Measurements from ENCODE around the gene CYFIP2.

Gene CYFIP2

GRCh38 chr5:157343842-157344790, 78.2 kb downstream of the CYFIP2 start:
- DNase-seq (ENCODE audit: extremely low spot score) = no peak
- ChIA-PET POLR2A (no interaction called here), CTCF (interaction anchor here (0.6 to 1.7 kb wide), 7 partner anchors 10 to 1769 kb away, joined by 3 to 6 read pairs (median 5); no protein-coding TSS in a partner anchor)
- no peak for TF ChIP-seq PKNOX1 (IDR thresholded peaks at IDR 0.05)
- TF ChIP-seq ELF4 (IDR thresholded peaks at IDR 0.05) = no peak
- TF ChIP-seq BHLHE40 (IDR thresholded peaks at IDR 0.05; ENCODE audit: borderline replicate concordance) = no peak
- TF ChIP-seq TARDBP (IDR thresholded peaks at IDR 0.05) = no peak
- TF ChIP-seq SUZ12 (IDR thresholded peaks at IDR 0.05) = no peak
- TF ChIP-seq SP1 (IDR thresholded peaks at IDR 0.05) = no peak

GRCh38 chr5:157345067-157345466, 79.1 kb downstream of the CYFIP2 start:
- ChIA-PET POLR2A (no interaction called here), CTCF (interaction anchor here (1.0 to 1.1 kb wide), 2 partner anchors 8 to 17 kb away, joined by 5 read pairs; no protein-coding TSS in a partner anchor)
- DNase-seq (ENCODE audit: extremely low spot score) = no peak
- no peak for TF ChIP-seq SP1 (IDR thresholded peaks at IDR 0.05)
- no peak for TF ChIP-seq HDGF (IDR thresholded peaks at IDR 0.05; ENCODE audit: borderline replicate concordance)
- no peak for TF ChIP-seq CTBP1 (IDR thresholded peaks at IDR 0.05; ENCODE audit: borderline replicate concordance)
- no peak for TF ChIP-seq SUZ12 (IDR thresholded peaks at IDR 0.05)
- TF ChIP-seq NFRKB (IDR thresholded peaks at IDR 0.05) = no peak
- TF ChIP-seq ARNT (IDR thresholded peaks at IDR 0.05) = no peak
- no peak for TF ChIP-seq FOXM1 (IDR thresholded peaks at IDR 0.05; ENCODE audit: borderline replicate concordance)
- TF ChIP-seq PKNOX1 (IDR thresholded peaks at IDR 0.05) = no peak
- TF ChIP-seq TARDBP (IDR thresholded peaks at IDR 0.05) = no peak
- no peak for TF ChIP-seq BHLHE40 (IDR thresholded peaks at IDR 0.05; ENCODE audit: borderline replicate concordance)
- no peak for TF ChIP-seq FOXK2 (IDR thresholded peaks at IDR 0.05)
- no peak for TF ChIP-seq ELF4 (IDR thresholded peaks at IDR 0.05)
- TF ChIP-seq L3MBTL2 (conservative IDR thresholded peaks at IDR 0.05) = no peak
- no peak for TF ChIP-seq ZNF384 (IDR thresholded peaks at IDR 0.05)
- no peak for TF ChIP-seq LEF1 (IDR thresholded peaks at IDR 0.05; ENCODE audit: borderline replicate concordance)
- no peak for TF ChIP-seq FOXA1 (IDR thresholded peaks at IDR 0.05)

GRCh38 chr5:157345485-157345884, 79.6 kb downstream of the CYFIP2 start:
- DNase-seq (ENCODE audit: extremely low spot score) = no peak
- no peak for TF ChIP-seq PKNOX1 (IDR thresholded peaks at IDR 0.05)
- no peak for TF ChIP-seq NFRKB (IDR thresholded peaks at IDR 0.05)
- no peak for TF ChIP-seq SUZ12 (IDR thresholded peaks at IDR 0.05)
- TF ChIP-seq FOXM1 (IDR thresholded peaks at IDR 0.05; ENCODE audit: borderline replicate concordance) = no peak
- TF ChIP-seq ZNF384 (IDR thresholded peaks at IDR 0.05) = no peak
- TF ChIP-seq CTBP1 (IDR thresholded peaks at IDR 0.05; ENCODE audit: borderline replicate concordance) = no peak
- no peak for TF ChIP-seq FOXA1 (IDR thresholded peaks at IDR 0.05)
- TF ChIP-seq HDGF (IDR thresholded peaks at IDR 0.05; ENCODE audit: borderline replicate concordance) = no peak
- CTCF ChIA-PET = interaction anchor here (1.0 to 1.1 kb wide), 2 partner anchors 8 to 17 kb away, joined by 5 read pairs; no protein-coding TSS in a partner anchor
- POLR2A ChIA-PET = no interaction called here

GRCh38 chr5:157347301-157348048, 81.6 kb downstream of the CYFIP2 start:
- CTCF ChIA-PET = interaction anchor here (0.6 to 1.2 kb wide), 3 partner anchors 9 to 427 kb away, joined by 3 read pairs; no protein-coding TSS in a partner anchor
- DNase-seq (ENCODE audit: extremely low spot score) = no peak
- POLR2A ChIA-PET = no interaction called here
- no peak for TF ChIP-seq FOXM1 (IDR thresholded peaks at IDR 0.05; ENCODE audit: borderline replicate concordance)
- no peak for TF ChIP-seq ZNF384 (IDR thresholded peaks at IDR 0.05)
- no peak for TF ChIP-seq TARDBP (IDR thresholded peaks at IDR 0.05)
- no peak for TF ChIP-seq FOXA1 (IDR thresholded peaks at IDR 0.05)
- TF ChIP-seq LEF1 (IDR thresholded peaks at IDR 0.05; ENCODE audit: borderline replicate concordance) = no peak
- no peak for TF ChIP-seq HDGF (IDR thresholded peaks at IDR 0.05; ENCODE audit: borderline replicate concordance)
- no peak for TF ChIP-seq PKNOX1 (IDR thresholded peaks at IDR 0.05)
- TF ChIP-seq NFRKB (IDR thresholded peaks at IDR 0.05) = no peak
- TF ChIP-seq SP1 (IDR thresholded peaks at IDR 0.05) = no peak
- TF ChIP-seq FOXK2 (IDR thresholded peaks at IDR 0.05) = no peak
- TF ChIP-seq ARNT (IDR thresholded peaks at IDR 0.05) = no peak
- no peak for TF ChIP-seq BHLHE40 (IDR thresholded peaks at IDR 0.05; ENCODE audit: borderline replicate concordance)

- ChIA-PET CTCF (interaction anchor here (0.6 to 1.2 kb wide), 3 partner anchors 8 to 427 kb away, joined by 3 read pairs; no protein-coding TSS in a partner anchor), POLR2A (no interaction called here)
- DNase-seq (ENCODE audit: extremely low spot score) = no peak
- TF ChIP-seq ELF4 (IDR thresholded peaks at IDR 0.05) (no peak), FOXA1 (IDR thresholded peaks at IDR 0.05) (no peak), TARDBP (IDR thresholded peaks at IDR 0.05) (no peak), NFRKB (IDR thresholded peaks at IDR 0.05) (no peak), BHLHE40 (IDR thresholded peaks at IDR 0.05; ENCODE audit: borderline replicate concordance) (no peak), L3MBTL2 (conservative IDR thresholded peaks at IDR 0.05) (no peak), FOXK2 (IDR thresholded peaks at IDR 0.05) (no peak), PKNOX1 (IDR thresholded peaks at IDR 0.05) (no peak), ARNT (IDR thresholded peaks at IDR 0.05) (no peak), ZNF384 (IDR thresholded peaks at IDR 0.05) (no peak), HDGF (IDR thresholded peaks at IDR 0.05; ENCODE audit: borderline replicate concordance) (no peak), SP1 (IDR thresholded peaks at IDR 0.05) (no peak), LEF1 (IDR thresholded peaks at IDR 0.05; ENCODE audit: borderline replicate concordance) (no peak), CTBP1 (IDR thresholded peaks at IDR 0.05; ENCODE audit: borderline replicate concordance) (no peak), SUZ12 (IDR thresholded peaks at IDR 0.05) (no peak), FOXM1 (IDR thresholded peaks at IDR 0.05; ENCODE audit: borderline replicate concordance) (no peak)
These were observed 82.1 kb downstream of the CYFIP2 start for GRCh38 chr5:157348049-157348400.

All from HEK293T (cell line).